Nephron progenitor cell (in vitro differentiated cells): ENCODE results near the gene IGSF5.
A peak's percentile ranks its signal among the peaks of the same experiment; 100 is the strongest.

Experiments
- DNase-seq: peaks from one replicate; pipeline ENCODE4 v3.0.0; 2021
- H3K27ac Mint-ChIP-seq: 2 replicates; pipeline ENCODE4 v1.8.0; 2021; ENCODE audit warnings: mild to moderate bottlenecking, moderate library complexity, mixed read lengths
- H3K27me3 Mint-ChIP-seq: 2 replicates; pipeline ENCODE4 v1.8.0; 2021; ENCODE audit warnings: mild to moderate bottlenecking, low read depth, mixed read lengths; ENCODE audit not compliant: poor library complexity
- H3K36me3 Mint-ChIP-seq: 2 replicates; pipeline ENCODE4 v1.8.0; 2021; ENCODE audit warnings: low read depth, mixed read lengths
- H3K4me1 Mint-ChIP-seq: 2 replicates; pipeline ENCODE4 v1.8.0; 2021; ENCODE audit warnings: mixed read lengths
- H3K4me3 Mint-ChIP-seq: 2 replicates; pipeline ENCODE4 v1.8.0; 2021; ENCODE audit warnings: mild to moderate bottlenecking, moderate library complexity, mixed read lengths
- H3K9me3 Mint-ChIP-seq: 2 replicates; pipeline ENCODE4 v1.8.0; 2021; ENCODE audit warnings: mild to moderate bottlenecking, moderate library complexity, mixed read lengths
- TF ChIP-seq, protein P1 (sequence below): fragments of 200-600 bp; sonication (generic); IDR thresholded peaks from 2 replicates; pipeline ENCODE4 v1.5.0; 2021; ENCODE audit warnings: antibody characterized with exemption

The IGSF5 gene

DNA sequence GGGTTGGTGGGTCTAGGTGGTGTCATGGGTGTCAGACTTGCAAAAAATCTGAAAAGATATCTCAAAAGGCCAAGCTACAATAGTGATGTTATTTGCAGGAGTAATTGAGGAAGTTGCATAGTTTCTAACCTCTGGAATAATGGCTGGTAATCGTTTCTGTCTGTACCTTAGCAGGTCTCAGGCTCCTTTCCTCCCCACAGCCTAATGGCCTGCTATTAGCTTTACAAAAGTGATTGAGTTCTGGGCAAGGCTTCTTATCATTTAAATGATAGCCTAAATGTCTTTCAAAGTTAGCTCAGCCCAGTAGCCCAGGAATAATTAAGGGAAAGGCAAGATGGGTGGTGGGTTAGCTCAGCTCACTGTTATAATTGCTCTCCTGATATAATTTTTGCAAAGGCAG lies 37.7 kb upstream of the IGSF5 start:
- DNase-seq: no peak
- TF ChIP-seq, protein P1, sequence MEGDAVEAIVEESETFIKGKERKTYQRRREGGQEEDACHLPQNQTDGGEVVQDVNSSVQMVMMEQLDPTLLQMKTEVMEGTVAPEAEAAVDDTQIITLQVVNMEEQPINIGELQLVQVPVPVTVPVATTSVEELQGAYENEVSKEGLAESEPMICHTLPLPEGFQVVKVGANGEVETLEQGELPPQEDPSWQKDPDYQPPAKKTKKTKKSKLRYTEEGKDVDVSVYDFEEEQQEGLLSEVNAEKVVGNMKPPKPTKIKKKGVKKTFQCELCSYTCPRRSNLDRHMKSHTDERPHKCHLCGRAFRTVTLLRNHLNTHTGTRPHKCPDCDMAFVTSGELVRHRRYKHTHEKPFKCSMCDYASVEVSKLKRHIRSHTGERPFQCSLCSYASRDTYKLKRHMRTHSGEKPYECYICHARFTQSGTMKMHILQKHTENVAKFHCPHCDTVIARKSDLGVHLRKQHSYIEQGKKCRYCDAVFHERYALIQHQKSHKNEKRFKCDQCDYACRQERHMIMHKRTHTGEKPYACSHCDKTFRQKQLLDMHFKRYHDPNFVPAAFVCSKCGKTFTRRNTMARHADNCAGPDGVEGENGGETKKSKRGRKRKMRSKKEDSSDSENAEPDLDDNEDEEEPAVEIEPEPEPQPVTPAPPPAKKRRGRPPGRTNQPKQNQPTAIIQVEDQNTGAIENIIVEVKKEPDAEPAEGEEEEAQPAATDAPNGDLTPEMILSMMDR: no peak
- peaks cover 29% of the 10 kb centered on the region for H3K9me3 Mint-ChIP-seq
- peaks cover 7% of the 10 kb centered on the region for H3K27me3 Mint-ChIP-seq
- H3K36me3 Mint-ChIP-seq: peaks cover 6% of the 10 kb centered on the region
- H3K4me3 Mint-ChIP-seq: no peak overlapping the region
- no peak overlapping the region for H3K27ac Mint-ChIP-seq
- no peaks in the 10 kb centered on the region for H3K4me1 Mint-ChIP-seq

DNA sequence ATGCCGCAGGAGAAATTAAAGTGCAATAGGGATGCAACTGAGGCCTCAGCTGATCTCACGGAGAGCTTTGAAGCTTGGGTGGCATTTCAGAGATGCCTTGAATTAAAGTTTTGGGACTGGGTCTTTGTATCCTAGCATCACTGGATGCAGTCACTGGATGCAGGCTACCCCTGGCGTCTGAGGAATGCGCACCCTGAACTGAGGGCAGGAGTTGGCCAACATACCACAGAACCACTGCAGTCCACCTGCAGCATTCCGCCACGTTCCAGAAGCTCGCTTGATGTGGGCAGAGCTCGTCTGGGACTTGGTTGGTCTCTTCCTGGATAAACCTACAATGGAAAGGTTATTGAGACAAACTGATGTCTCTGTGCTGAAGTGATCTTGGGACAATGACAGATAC lies 34.1 kb upstream of the IGSF5 start:
- Mint-ChIP-seq H3K9me3 (peaks cover 6% of the 10 kb centered on the region), H3K27me3 (peaks cover 4% of the 10 kb centered on the region), H3K27ac (no peak overlapping the region), H3K36me3 (peaks cover 5% of the 10 kb centered on the region), H3K4me1 (no peaks in the 10 kb centered on the region), H3K4me3 (no peak overlapping the region)
- TF ChIP-seq, protein P1: no peak
- no peak for DNase-seq

DNA sequence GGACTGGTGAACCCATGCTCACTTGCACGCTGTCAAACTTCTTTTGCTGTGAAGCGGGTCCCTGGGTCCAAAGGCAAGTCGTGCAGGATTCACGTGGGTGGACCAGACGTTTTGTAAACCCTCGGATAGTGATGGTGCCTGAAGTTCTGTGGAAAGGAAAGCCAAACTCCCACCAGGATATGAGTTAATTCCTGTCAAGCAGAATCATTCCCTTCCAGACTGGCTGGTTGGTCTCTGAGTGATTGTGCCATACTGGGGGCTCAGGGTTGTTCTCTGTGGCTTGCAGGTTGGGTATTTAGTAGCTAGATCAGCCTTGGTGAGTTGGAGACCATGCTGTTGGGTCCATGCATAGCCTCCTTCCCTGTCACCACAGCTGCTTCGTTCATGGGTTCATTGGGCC lies 32.7 kb upstream of the IGSF5 start:
- H3K4me3 Mint-ChIP-seq: no peak overlapping the region
- no peaks in the 10 kb centered on the region for H3K9me3 Mint-ChIP-seq
- H3K27me3 Mint-ChIP-seq: peaks cover 7% of the 10 kb centered on the region
- no peaks in the 10 kb centered on the region for H3K36me3 Mint-ChIP-seq
- no peak overlapping the region for H3K27ac Mint-ChIP-seq
- TF ChIP-seq, protein P1: no peak
- no peak for DNase-seq
- no peaks in the 10 kb centered on the region for H3K4me1 Mint-ChIP-seq

DNA sequence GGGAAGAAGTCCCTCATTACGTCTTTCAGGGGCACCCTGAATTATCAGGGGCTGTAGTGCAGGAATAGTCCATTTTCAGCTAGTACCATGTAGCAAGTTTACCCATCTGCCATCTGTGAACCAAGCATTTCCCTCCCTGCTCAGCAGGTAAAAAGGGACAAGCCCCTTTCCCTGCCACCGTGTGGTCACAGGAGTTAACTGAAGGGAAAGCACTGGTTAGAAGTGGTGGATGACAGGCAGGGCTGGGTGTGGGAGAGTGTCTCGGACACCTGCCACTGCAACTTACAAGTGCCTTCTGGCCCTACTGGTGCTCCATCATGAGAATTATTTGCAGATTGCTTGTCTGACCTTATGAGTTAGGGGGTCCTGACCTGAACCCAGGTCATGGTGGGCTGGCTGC lies 32.0 kb upstream of the IGSF5 start:
- TF ChIP-seq, protein P1: peak; percentile 14
- no peaks in the 10 kb centered on the region for H3K36me3 Mint-ChIP-seq
- no peak overlapping the region for H3K4me3 Mint-ChIP-seq
- DNase-seq: no peak
- no peaks in the 10 kb centered on the region for H3K9me3 Mint-ChIP-seq
- no peak overlapping the region for H3K27ac Mint-ChIP-seq
- peaks cover 9% of the 10 kb centered on the region for H3K27me3 Mint-ChIP-seq
- H3K4me1 Mint-ChIP-seq: no peaks in the 10 kb centered on the region

DNA sequence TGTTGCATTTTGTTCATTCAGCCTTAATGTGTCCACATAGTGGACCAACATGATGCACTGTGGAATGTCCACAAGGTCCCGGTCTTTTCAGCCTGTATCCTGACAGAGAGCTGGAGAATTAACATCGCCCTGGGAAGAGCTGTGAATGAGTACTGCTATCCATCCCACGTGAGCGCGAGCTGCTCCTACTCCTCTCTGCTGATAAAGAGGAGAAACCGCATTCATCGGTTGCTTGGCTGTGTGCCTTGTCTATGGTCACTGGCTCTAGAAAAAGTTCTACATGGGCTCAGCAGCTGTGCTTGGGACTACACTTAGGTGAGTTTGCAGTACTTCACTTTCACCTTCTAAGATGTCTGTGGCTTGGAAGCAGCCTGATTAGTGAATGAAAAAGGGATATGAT lies 31.1 kb upstream of the IGSF5 start:
- H3K27me3 Mint-ChIP-seq: peaks cover 9% of the 10 kb centered on the region
- DNase-seq: no peak
- TF ChIP-seq, protein P1: no peak
- H3K4me1 Mint-ChIP-seq: no peaks in the 10 kb centered on the region
- no peak overlapping the region for H3K27ac Mint-ChIP-seq
- no peaks in the 10 kb centered on the region for H3K9me3 Mint-ChIP-seq
- H3K4me3 Mint-ChIP-seq: no peak overlapping the region
- H3K36me3 Mint-ChIP-seq: no peaks in the 10 kb centered on the region

DNA sequence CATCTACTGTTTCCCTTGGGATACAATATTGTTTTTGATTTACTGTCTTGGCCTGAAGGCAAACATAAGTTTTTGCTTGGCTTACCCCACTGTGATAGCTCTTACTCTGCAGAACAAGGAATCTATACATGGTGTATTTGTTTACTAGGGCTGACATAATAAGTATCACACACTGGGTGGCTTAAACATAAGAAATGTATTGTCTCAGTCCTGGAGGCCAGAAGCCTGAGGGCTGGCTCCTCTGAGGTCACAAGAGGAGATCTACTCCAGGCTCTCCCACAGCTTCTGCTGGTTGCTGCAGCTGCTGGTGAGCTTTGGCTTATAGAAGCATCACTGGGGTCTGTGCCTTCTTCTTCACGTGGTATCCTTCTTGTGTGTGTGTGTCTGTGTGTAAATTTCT lies 30.7 kb upstream of the IGSF5 start:
- TF ChIP-seq, protein P1: no peak
- Mint-ChIP-seq H3K36me3 (no peaks in the 10 kb centered on the region), H3K9me3 (no peaks in the 10 kb centered on the region), H3K27me3 (peaks cover 9% of the 10 kb centered on the region), H3K4me1 (no peaks in the 10 kb centered on the region), H3K27ac (no peak overlapping the region), H3K4me3 (no peak overlapping the region)
- DNase-seq: no peak
